B cell (primary cell): ENCODE results near the gene AOPEP. TPM values are rescaled to one million over a fixed set of nuclear protein-coding genes. Genes with fewer than 3 reads are reported as not detected.

ENCODE experiments used
- ATAC-seq: fragments of 200-7000 bp; cut with Tn5 transposase; one replicate; pipeline ENCODE4 v1.10.0; 2021; ENCODE audit warnings: low read depth, mild to moderate bottlenecking, moderate number of reproducible peaks, moderate library complexity
- CTCF ChIA-PET: fragments of 350-600 bp; sonication (Branson Sonifier 250); formaldehyde crosslinking; loops from one replicate; lab custom pipeline; 2021; ENCODE audit warnings: antibody characterized with exemption, inconsistent platforms; lab: Charles Lee
- POLR2A ChIA-PET: fragments of 350-600 bp; sonication (Branson Sonifier 250); formaldehyde crosslinking; loops from one replicate; lab custom pipeline; 2021; ENCODE audit warnings: antibody characterized with exemption; lab: Charles Lee
- DNase-seq: peaks from one replicate; pipeline ENCODE4 v3.0.0; 2013
- H2AFZ ChIP-seq: 2 replicates; pipeline ENCODE4 v1.6.1; 2012; ENCODE audit warnings: mild to moderate bottlenecking, low read depth, low read length; ENCODE audit not compliant: insufficient read depth, poor library complexity, severe bottlenecking
- H3K27ac ChIP-seq, 2 donors: 1 replicate in 1 of 2; 2 replicates in 1 of 2; pipeline ENCODE4 v1.5.1; 2012 to 2013; ENCODE audit warnings: low read length in 2 of 2, mild to moderate bottlenecking in 2 of 2, moderate library complexity in 1 of 2
- H3K27me3 ChIP-seq, 4 experiments: fragments of 200-600 bp in 1 of 4; sonication (generic) in 1 of 4; replicated peaks in 1 of 4; 1 replicate in 2 of 4; 2 replicates in 2 of 4; pipeline versions ENCODE4 v1.6.1 to v1.7.0; 2013 to 2016; ENCODE audit warnings: low read length in 3 of 4, mild to moderate bottlenecking in 2 of 4, mixed read lengths in 1 of 4, moderate library complexity in 1 of 4; ENCODE audit not compliant: insufficient read depth in 4 of 4, control insufficient read depth in 3 of 4; ENCODE audit errors: control extremely low read depth in 1 of 4
- H3K36me3 ChIP-seq, 2 experiments: replicated peaks in 1 of 2; 1 replicate in 1 of 2; 2 replicates in 1 of 2; pipeline versions ENCODE4 v1.6.1 to v1.7.1; 2013; ENCODE audit warnings: low read length in 1 of 2; ENCODE audit not compliant: insufficient read depth in 2 of 2, control insufficient read depth in 1 of 2; ENCODE audit errors: control extremely low read depth in 1 of 2, extremely low read depth in 1 of 2
- H3K4me1 ChIP-seq, 2 donors: fragments of 200-600 bp in 1 of 2; sonication (generic) in 1 of 2; 1 replicate in 1 of 2; 2 replicates in 1 of 2; pipeline versions ENCODE4 v1.5.1 to v1.6.1; 2013 to 2017; ENCODE audit warnings: low read length in 2 of 2; ENCODE audit not compliant: control insufficient read depth in 2 of 2, insufficient read depth in 2 of 2
- H3K4me2 ChIP-seq: replicated peaks from 2 replicates; pipeline ENCODE3; 2012; ENCODE audit warnings: mild to moderate bottlenecking, low read depth, low read length; ENCODE audit not compliant: poor library complexity, severe bottlenecking
- H3K4me3 ChIP-seq, 5 experiments: fragments of 200-600 bp in 1 of 5; sonication (generic) in 1 of 5; 1 replicate in 3 of 5; 2 replicates in 2 of 5; pipeline versions ENCODE4 v1.5.1 to v1.7.0; 2011 to 2016; ENCODE audit warnings: low read length in 4 of 5, mild to moderate bottlenecking in 4 of 5, low read depth in 2 of 5, control low read depth in 1 of 5, moderate library complexity in 1 of 5; ENCODE audit not compliant: insufficient read depth in 1 of 5; ENCODE audit errors: control extremely low read depth in 1 of 5, extremely low read depth in 1 of 5
- H3K79me2 ChIP-seq: fragments of 200-600 bp; sonication (generic); one replicate; pipeline ENCODE4 v1.6.0; 2016; ENCODE audit warnings: low read length; ENCODE audit not compliant: control insufficient read depth, insufficient read depth
- H3K9ac ChIP-seq: fragments of 200-600 bp; sonication (generic); 2 replicates; pipeline ENCODE4 v1.6.1; 2017; ENCODE audit warnings: mild to moderate bottlenecking, low read length, moderate library complexity
- H3K9me3 ChIP-seq, 3 donors: one replicate each; pipeline versions ENCODE4 v1.6.1 to v1.7.1; 2013; ENCODE audit warnings: low read length in 2 of 3; ENCODE audit not compliant: control insufficient read depth in 2 of 3, insufficient read depth in 1 of 3; ENCODE audit errors: control extremely low read depth in 1 of 3
- H4K20me1 ChIP-seq: 2 replicates; pipeline ENCODE4 v1.6.0; 2012; ENCODE audit warnings: mild to moderate bottlenecking, low read length; ENCODE audit not compliant: insufficient read depth, control insufficient read depth, poor library complexity, severe bottlenecking
- H3K27ac Mint-ChIP-seq: one replicate; pipeline ENCODE4 v1.8.0; 2021; ENCODE audit warnings: mixed read lengths
- H3K27me3 Mint-ChIP-seq: one replicate; pipeline ENCODE4 v1.8.0; 2021; ENCODE audit warnings: mixed read lengths
- H3K4me1 Mint-ChIP-seq: one replicate; pipeline ENCODE4 v1.8.0; 2021; ENCODE audit warnings: mixed read lengths
- H3K4me3 Mint-ChIP-seq: one replicate; pipeline ENCODE4 v1.8.0; 2021; ENCODE audit warnings: mixed read lengths
- H3K9me3 Mint-ChIP-seq: one replicate; pipeline ENCODE4 v1.8.0; 2022; ENCODE audit warnings: mixed read lengths; ENCODE audit not compliant: insufficient read depth
- CTCF ChIP-seq: fragments of 200-600 bp; IDR thresholded peaks from one replicate; pipeline ENCODE4 v1.8.0; 2022; ENCODE audit warnings: antibody characterized with exemption, mild to moderate bottlenecking
- EZH2 ChIP-seq: IDR thresholded peaks from 2 replicates; pipeline ENCODE4 v1.6.1; 2012; ENCODE audit warnings: borderline replicate concordance, low read depth, mild to moderate bottlenecking, moderate library complexity, low read length; ENCODE audit not compliant: insufficient read depth, poor library complexity, severe bottlenecking
- WGBS: methylation state at CpG from one replicate; pipeline ENCODE4 v1.1.5; 2013; ENCODE audit warnings: missing lambda C conversion rate; ENCODE audit not compliant: insufficient coverage; 5-methylcytosine and 5-hydroxymethylcytosine counted together
- intact Hi-C: fragments of 100-400 bp; cut with micrococcal nuclease; formaldehyde crosslinking; loops from one replicate; pipeline ENCODE4 v1.10.0; 2022
- polyA plus RNA-seq: library from polyadenylated mRNA; depleted of rRNA; stranded (reverse); fragments of >200 nt; gene quantifications from 2 replicates; pipeline ENCODE4 v1.2.3, GENCODE V29; 2012
- total RNA-seq, 2 donors: library from RNA; stranded (reverse); fragments of 120-200 nt in 1 of 2; gene quantifications; 1 replicate in 1 of 2; 2 replicates in 1 of 2; pipeline versions ENCODE4 v1.2.3 to v1.2.4, GENCODE V29; 2013 to 2022

AOPEP gene
- total and polyA plus RNA-seq, 2 donors (not counting 1 experiment from before 2014, with no cell fraction given): 5.1 to 35.8 TPM

DNA sequence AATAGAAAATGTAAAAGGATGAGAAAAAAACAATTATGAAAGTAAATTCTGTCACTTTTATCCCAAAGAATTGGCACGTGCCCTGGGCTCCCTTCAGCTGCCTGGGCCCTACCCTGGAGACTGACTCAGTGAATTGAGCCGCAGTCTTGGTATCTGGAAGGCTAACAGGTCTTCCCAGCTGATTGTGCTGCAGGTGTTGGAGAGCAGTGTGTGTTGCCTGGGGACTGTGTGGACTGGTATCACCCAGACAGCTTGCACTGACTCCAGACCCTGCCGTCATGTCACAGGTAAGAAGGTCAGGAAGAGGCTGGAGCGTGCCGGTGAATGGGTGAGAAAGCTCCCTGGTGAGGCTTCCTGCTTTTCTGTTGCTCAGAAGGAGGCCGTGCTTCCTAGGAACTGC lies 83.3 kb downstream of the AOPEP start:
- DNase-seq (no peak), ATAC-seq (no peak)
- 95% methylated on average over 6 of the region's 6 CpGs for WGBS
- peaks cover 0 to 5% of the 10 kb centered on the region in 2 donors for H3K4me1 ChIP-seq
- H3K79me2 ChIP-seq: no peaks in the 10 kb centered on the region
- no peak overlapping the region for H3K4me3 ChIP-seq
- no peak for TF ChIP-seq EZH2
- H3K36me3 ChIP-seq: peaks cover 0 to 5% of the 10 kb centered on the region in 2 experiments
- no peak overlapping the region for H3K4me2 ChIP-seq
- Mint-ChIP-seq H3K9me3 (no peaks in the 10 kb centered on the region), H3K27ac (no peak overlapping the region), H3K27me3 (no peaks in the 10 kb centered on the region), H3K4me3 (no peak overlapping the region), H3K4me1 (peaks cover 15% of the 10 kb centered on the region)
- POLR2A ChIA-PET: no interaction called here
- H3K9me3 ChIP-seq: no peaks in the 10 kb centered on the region
- no peaks in the 10 kb centered on the region for H4K20me1 ChIP-seq
- H2AFZ ChIP-seq: no peak overlapping the region
- H3K27me3 ChIP-seq: no peaks in the 10 kb centered on the region
- CTCF ChIA-PET: no interaction called here
- H3K27ac ChIP-seq: no peak overlapping the region
- intact Hi-C loops: no loop called here
- no peak overlapping the region for H3K9ac ChIP-seq

- Histone ChIP-seq H3K4me1 (peaks cover 0 to 5% of the 10 kb centered on the region in 2 donors), H4K20me1 (no peaks in the 10 kb centered on the region), H3K79me2 (no peaks in the 10 kb centered on the region), H2AFZ (no peak overlapping the region), H3K27me3 (no peaks in the 10 kb centered on the region), H3K4me3 (no peak overlapping the region), H3K9me3 (no peaks in the 10 kb centered on the region), H3K4me2 (no peak overlapping the region), H3K27ac (no peak overlapping the region), H3K9ac (no peak overlapping the region), H3K36me3 (peaks cover 0 to 9% of the 10 kb centered on the region in 2 experiments)
- ChIA-PET POLR2A (no interaction called here), CTCF (no interaction called here)
- Mint-ChIP-seq H3K9me3 (no peaks in the 10 kb centered on the region), H3K4me1 (peaks cover 6% of the 10 kb centered on the region), H3K27ac (no peak overlapping the region), H3K4me3 (no peak overlapping the region), H3K27me3 (no peaks in the 10 kb centered on the region)
- DNase-seq (no peak), ATAC-seq (no peak)
- TF ChIP-seq EZH2: no peak
- TF ChIP-seq CTCF: no peak
- WGBS: no CpG with 5 or more reads among the region's 2 CpGs
- intact Hi-C loops: no loop called here
Observed at GRCh38 chr9:94811074-94811473, 84.6 kb downstream of the AOPEP start.
